ENCODE data around the gene ARHGDIG.

- no peak for TF ChIP-seq EZH2phosphoT487 (IDR thresholded peaks at IDR 0.05; ENCODE audit: unreplicated experiment)
- TF ChIP-seq STAT1 (IDR thresholded peaks at IDR 0.05; ENCODE audit: unreplicated experiment) = no peak
Observed at GRCh38 chr16:242281-242680, 38.1 kb upstream of the ARHGDIG start.

Data from GM23338 (cell line).